Neural progenitor cell (in vitro differentiated cells): Measurements from ENCODE around the gene TMEM51. TPM values are rescaled to one million over a fixed set of nuclear protein-coding genes. Genes with fewer than 3 reads are reported as not detected.

Experiments
- DNase-seq: peaks from one replicate; pipeline ENCODE4 v3.0.0-alpha.2; 2016; ENCODE audit warnings: low spot score
- H2AFZ ChIP-seq: fragments of 200-600 bp; sonication (generic); replicated peaks from 2 replicates; pipeline ENCODE4 v1.6.1; 2016; ENCODE audit warnings: antibody characterized with exemption
- H3F3A ChIP-seq: fragments of 200-600 bp; sonication (generic); 2 replicates; pipeline ENCODE4 v1.6.1; 2016; ENCODE audit warnings: antibody characterized with exemption, low read depth
- H3K27ac ChIP-seq: fragments of 200-600 bp; sonication (generic); 2 replicates; pipeline ENCODE4 v1.5.1; 2016; ENCODE audit warnings: mild to moderate bottlenecking
- H3K27me3 ChIP-seq: fragments of 200-600 bp; sonication (generic); 2 replicates; pipeline ENCODE4 v1.6.1; 2016; ENCODE audit warnings: mild to moderate bottlenecking, moderate library complexity
- H3K36me3 ChIP-seq: fragments of 200-600 bp; sonication (generic); 2 replicates; pipeline ENCODE4 v1.5.1; 2016
- H3K4me1 ChIP-seq: fragments of 200-600 bp; sonication (generic); 2 replicates; pipeline ENCODE4 v1.6.1; 2016; ENCODE audit warnings: mixed run types
- H3K4me2 ChIP-seq: fragments of 200-600 bp; sonication (generic); 2 replicates; pipeline ENCODE4 v1.6.1; 2016
- H3K4me3 ChIP-seq: fragments of 200-600 bp; sonication (generic); 2 replicates; pipeline ENCODE4 v1.5.1; 2016
- H3K79me2 ChIP-seq: fragments of 200-600 bp; sonication (generic); 2 replicates; pipeline ENCODE4 v1.6.1; 2016; ENCODE audit warnings: low read depth
- H3K9ac ChIP-seq: fragments of 200-600 bp; sonication (generic); 2 replicates; pipeline ENCODE4 v1.6.1; 2016
- H3K9me3 ChIP-seq: fragments of 200-600 bp; sonication (generic); 2 replicates; pipeline ENCODE4 v1.5.1; 2016; ENCODE audit warnings: low read depth
- H4K20me1 ChIP-seq: fragments of 200-600 bp; sonication (generic); 2 replicates; pipeline ENCODE4 v1.6.1; 2016; ENCODE audit warnings: low read depth
- H3K27ac Mint-ChIP-seq: 3 replicates; pipeline ENCODE4 v1.8.0; 2021; ENCODE audit warnings: mixed read lengths
- H3K27me3 Mint-ChIP-seq: 2 replicates; pipeline ENCODE4 v1.8.0; 2022; ENCODE audit warnings: low read depth, mild to moderate bottlenecking, inconsistent platforms, moderate library complexity, mixed read lengths; ENCODE audit not compliant: insufficient read depth
- H3K36me3 Mint-ChIP-seq: 3 replicates; pipeline ENCODE4 v1.8.0; 2021; ENCODE audit warnings: mixed read lengths
- H3K4me1 Mint-ChIP-seq: 3 replicates; pipeline ENCODE4 v1.8.0; 2021; ENCODE audit warnings: mixed read lengths
- H3K4me3 Mint-ChIP-seq: 3 replicates; pipeline ENCODE4 v1.8.0; 2021; ENCODE audit warnings: mild to moderate bottlenecking, moderate library complexity, mixed read lengths
- H3K9me3 Mint-ChIP-seq: 3 replicates; pipeline ENCODE4 v1.8.0; 2020; ENCODE audit warnings: mixed read lengths
- CTCF ChIP-seq: fragments of 200-600 bp; sonication (generic); IDR thresholded peaks from 2 replicates; pipeline ENCODE4 v1.5.1; 2017; ENCODE audit warnings: antibody characterized with exemption, mild to moderate bottlenecking
- EZH2 ChIP-seq: fragments of 200-600 bp; sonication (generic); IDR thresholded peaks from 2 replicates; pipeline ENCODE4 v1.6.1; 2017; ENCODE audit warnings: antibody characterized with exemption, mild to moderate bottlenecking, moderate library complexity
- EZH2phosphoT487 ChIP-seq: fragments of 200-600 bp; sonication (generic); IDR thresholded peaks from 2 replicates; pipeline ENCODE4 v1.6.1; 2017; ENCODE audit warnings: antibody characterized with exemption
- total RNA-seq: library from RNA; depleted of rRNA; stranded (reverse); fragments of >200 nt; gene quantifications from 2 replicates; pipeline ENCODE4 v1.2.3, GENCODE V29; 2015; ENCODE audit warnings: low replicate concordance

Gene TMEM51
- total RNA-seq, 1 donor from 2014 or later = 5.2 TPM

GRCh38 chr1:15213341-15213821 lies 59.8 kb downstream of the TMEM51 start:
- H3K9me3 Mint-ChIP-seq = peaks cover 13% of the 10 kb centered on the region
- Histone ChIP-seq H3K79me2 (no peaks in the 10 kb centered on the region), H3K36me3 (no peaks in the 10 kb centered on the region), H3K9me3 (peaks cover 1% of the 10 kb centered on the region), H3K27ac (peak overlapping the region; percentile 83), H4K20me1 (no peaks in the 10 kb centered on the region), H3K4me2 (peak overlapping the region; percentile 62), H3K9ac (no peak overlapping the region), H3F3A (peaks cover 34% of the 10 kb centered on the region), H2AFZ (no peak overlapping the region), H3K4me1 (peaks cover 36% of the 10 kb centered on the region), H3K4me3 (no peak overlapping the region), H3K27me3 (no peaks in the 10 kb centered on the region)
- H3K27ac Mint-ChIP-seq = peak overlapping the region; percentile 64
- peaks cover 2% of the 10 kb centered on the region for H3K27me3 Mint-ChIP-seq
- peaks cover 16% of the 10 kb centered on the region for H3K36me3 Mint-ChIP-seq
- DNase-seq = peak; percentile 75
- H3K4me3 Mint-ChIP-seq = peak overlapping the region; percentile 58
- TF ChIP-seq CTCF = no peak
- TF ChIP-seq EZH2 = no peak
- H3K4me1 Mint-ChIP-seq = peaks cover 46% of the 10 kb centered on the region

GRCh38 chr1:15214527-15214926 lies 61.0 kb downstream of the TMEM51 start:
- H3F3A ChIP-seq = peaks cover 34% of the 10 kb centered on the region
- H3K79me2 ChIP-seq = no peaks in the 10 kb centered on the region
- no peaks in the 10 kb centered on the region for H3K27me3 ChIP-seq
- peak overlapping the region; percentile 59 for H3K4me2 ChIP-seq
- peaks cover 36% of the 10 kb centered on the region for H3K4me1 ChIP-seq
- peaks cover 46% of the 10 kb centered on the region for H3K4me1 Mint-ChIP-seq
- H3K9ac ChIP-seq = no peak overlapping the region
- peaks cover 6% of the 10 kb centered on the region for H3K9me3 ChIP-seq
- H3K4me3 ChIP-seq = no peak overlapping the region
- H3K27ac Mint-ChIP-seq = peak overlapping the region; percentile 100
- H3K36me3 ChIP-seq = no peaks in the 10 kb centered on the region
- peak overlapping the region; percentile 63 for H3K4me3 Mint-ChIP-seq
- peak overlapping the region; percentile 83 for H3K27ac ChIP-seq
- peak; percentile 92 for DNase-seq
- H3K36me3 Mint-ChIP-seq = peaks cover 27% of the 10 kb centered on the region
- peaks cover 24% of the 10 kb centered on the region for H3K9me3 Mint-ChIP-seq
- H3K27me3 Mint-ChIP-seq = peaks cover 5% of the 10 kb centered on the region
- no peak for TF ChIP-seq EZH2phosphoT487
- TF ChIP-seq CTCF = no peak
- no peak for TF ChIP-seq EZH2
- no peaks in the 10 kb centered on the region for H4K20me1 ChIP-seq
- peak overlapping the region; percentile 27 for H2AFZ ChIP-seq

- Histone ChIP-seq H3F3A (peaks cover 34% of the 10 kb centered on the region), H3K27me3 (no peaks in the 10 kb centered on the region), H3K9ac (no peak overlapping the region), H3K9me3 (peaks cover 6% of the 10 kb centered on the region), H2AFZ (no peak overlapping the region), H3K36me3 (no peaks in the 10 kb centered on the region), H3K4me2 (peak overlapping the region; percentile 59), H4K20me1 (no peaks in the 10 kb centered on the region), H3K27ac (peak overlapping the region; percentile 83), H3K79me2 (no peaks in the 10 kb centered on the region), H3K4me1 (peaks cover 36% of the 10 kb centered on the region), H3K4me3 (no peak overlapping the region)
- peak overlapping the region; percentile 100 for H3K27ac Mint-ChIP-seq
- H3K27me3 Mint-ChIP-seq = peaks cover 5% of the 10 kb centered on the region
- H3K4me3 Mint-ChIP-seq = no peak overlapping the region
- H3K4me1 Mint-ChIP-seq = peaks cover 44% of the 10 kb centered on the region
- peaks cover 27% of the 10 kb centered on the region for H3K9me3 Mint-ChIP-seq
- TF ChIP-seq CTCF = no peak
- no peak for TF ChIP-seq EZH2
- no peak for DNase-seq
- peaks cover 32% of the 10 kb centered on the region for H3K36me3 Mint-ChIP-seq
These were observed 61.6 kb downstream of the TMEM51 start for GRCh38 chr1:15215116-15215515.
